HG03196 (cell line): ENCODE measurements around the gene PTPN21.
"Not testable (repeated sequence)": the region's sequence is repeated elsewhere in the genome, so short reads cannot be mapped to it uniquely, and the experiment has no call there.

ENCODE experiments used
- ATAC-seq: cut with Tn5 transposase; IDR thresholded peaks from one replicate; pipeline ENCODE4 v1.9.1; 2021; ENCODE audit not compliant: unreplicated experiment

Gene PTPN21

DNA sequence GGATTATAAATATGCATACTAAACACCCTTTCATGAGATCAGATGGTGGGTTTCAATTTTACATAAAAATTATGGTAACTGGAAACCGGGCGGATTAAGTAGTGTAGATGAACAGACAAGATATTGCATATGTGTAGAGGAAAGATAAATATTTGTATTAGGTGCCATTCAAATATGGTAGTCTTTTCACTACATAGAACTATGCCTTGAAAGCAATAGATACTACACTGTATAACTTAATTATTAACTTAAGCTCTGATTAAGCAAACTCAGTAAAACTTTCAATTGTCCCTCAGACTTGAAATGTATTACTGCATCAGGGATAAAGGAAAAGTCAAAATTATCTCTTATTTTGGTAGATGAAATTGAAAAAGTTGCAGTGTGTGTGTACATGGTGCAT is 1.9 kb downstream of the PTPN21 start:
- no peak for ATAC-seq

GRCh38 chr14:88551980-88552431 is 2.8 kb downstream of the PTPN21 start:
- no peak for ATAC-seq

DNA sequence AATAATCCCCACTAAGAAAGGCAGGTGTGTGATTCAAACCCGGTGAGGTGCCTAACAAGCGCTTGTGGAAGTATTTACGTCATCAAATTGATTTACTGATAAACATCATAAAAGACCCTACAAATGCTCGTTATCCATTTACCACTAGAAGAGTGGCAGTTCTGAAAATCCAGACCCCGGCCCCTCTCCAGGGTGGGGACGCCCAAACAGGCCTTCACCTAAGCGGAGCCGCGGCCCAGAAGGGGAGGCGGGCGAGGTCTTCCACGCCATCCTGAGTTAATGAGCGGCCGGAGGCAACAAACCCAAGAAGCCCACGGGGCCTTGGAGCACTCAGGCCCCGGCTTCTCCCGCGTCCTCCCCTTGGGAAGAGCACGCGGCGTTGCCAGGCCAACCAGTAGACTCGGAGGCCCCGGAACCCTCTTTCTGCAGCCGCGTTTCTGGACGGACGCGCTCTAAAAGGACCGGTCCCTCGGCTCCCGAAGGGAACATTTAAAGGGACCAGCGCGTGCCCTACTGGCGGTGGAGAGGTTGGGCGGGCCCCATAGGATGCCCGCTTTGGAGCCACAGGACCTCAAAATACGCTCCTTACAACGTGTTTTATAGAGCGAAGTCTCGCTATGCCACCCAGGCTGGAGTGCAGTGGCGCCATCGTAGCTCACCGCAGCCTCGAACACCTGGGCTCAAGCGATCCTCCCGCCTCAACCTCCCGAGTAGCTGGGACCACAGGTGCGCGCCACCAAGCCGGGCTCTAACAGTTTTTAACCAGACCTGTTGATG is 3.5 kb downstream of the PTPN21 start:
- no peak for ATAC-seq

DNA sequence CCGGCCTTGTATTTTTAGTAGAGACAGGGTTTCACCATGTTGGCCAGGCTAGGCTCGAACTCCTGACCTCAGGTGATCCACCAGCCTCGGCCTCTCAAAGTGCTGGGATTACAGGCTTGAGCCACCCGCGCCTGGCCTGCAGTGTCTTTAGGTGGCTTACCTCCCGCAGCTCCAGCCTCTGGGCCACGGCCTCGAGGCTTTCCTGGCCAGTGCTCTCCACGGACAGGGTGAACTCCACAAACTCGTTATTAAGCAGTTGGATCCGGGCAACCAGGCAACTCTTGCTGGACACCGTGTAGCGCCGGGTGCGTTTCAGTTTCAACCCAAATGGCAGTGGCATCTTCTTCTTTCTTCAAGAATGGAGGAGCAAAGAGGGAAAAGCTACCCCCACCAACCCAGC is 4.7 kb downstream of the PTPN21 start:
- ATAC-seq: no peak

DNA sequence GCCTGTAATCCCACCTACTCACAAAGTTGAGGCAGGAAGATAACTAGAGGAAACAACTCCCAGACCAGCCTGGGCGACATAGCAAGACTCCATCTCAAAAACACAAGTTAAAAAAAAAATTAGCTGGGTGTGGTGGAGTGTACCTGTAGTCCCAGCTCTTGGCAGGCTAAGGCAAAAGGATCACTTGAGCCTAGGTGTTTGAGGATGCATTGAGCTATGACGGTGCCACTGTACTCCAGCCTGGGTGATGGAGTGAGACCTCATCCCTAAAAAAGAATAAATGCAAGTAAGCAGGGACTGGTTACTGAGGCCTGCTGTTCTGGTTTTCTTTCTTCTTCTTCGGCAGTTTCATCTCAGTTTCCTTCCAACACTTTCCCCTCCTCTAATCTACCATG is 7.4 kb downstream of the PTPN21 start:
- ATAC-seq: no peak

- ATAC-seq: no peak
Measured at GRCh38 chr14:88546621-88547385, 8.0 kb downstream of the PTPN21 start.

DNA sequence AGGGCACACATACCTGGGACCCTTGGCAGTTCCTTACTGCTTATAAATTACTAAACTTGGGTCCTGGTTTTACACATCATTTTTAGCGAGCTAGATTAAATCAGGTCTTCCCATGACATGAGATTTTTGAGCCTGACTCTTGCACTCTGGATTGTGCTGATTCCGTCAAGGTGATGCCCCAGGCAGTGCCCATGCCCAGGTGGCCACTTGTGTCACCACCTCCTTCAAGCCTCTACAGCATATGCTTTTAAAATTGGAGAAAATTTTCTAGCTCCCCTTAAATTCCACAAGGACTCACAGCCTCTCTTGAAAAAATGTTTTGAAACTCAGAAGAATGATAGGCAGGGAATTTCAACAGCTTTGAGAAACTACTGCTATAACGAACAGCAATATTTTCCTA is 9.6 kb downstream of the PTPN21 start:
- ATAC-seq: no peak

DNA sequence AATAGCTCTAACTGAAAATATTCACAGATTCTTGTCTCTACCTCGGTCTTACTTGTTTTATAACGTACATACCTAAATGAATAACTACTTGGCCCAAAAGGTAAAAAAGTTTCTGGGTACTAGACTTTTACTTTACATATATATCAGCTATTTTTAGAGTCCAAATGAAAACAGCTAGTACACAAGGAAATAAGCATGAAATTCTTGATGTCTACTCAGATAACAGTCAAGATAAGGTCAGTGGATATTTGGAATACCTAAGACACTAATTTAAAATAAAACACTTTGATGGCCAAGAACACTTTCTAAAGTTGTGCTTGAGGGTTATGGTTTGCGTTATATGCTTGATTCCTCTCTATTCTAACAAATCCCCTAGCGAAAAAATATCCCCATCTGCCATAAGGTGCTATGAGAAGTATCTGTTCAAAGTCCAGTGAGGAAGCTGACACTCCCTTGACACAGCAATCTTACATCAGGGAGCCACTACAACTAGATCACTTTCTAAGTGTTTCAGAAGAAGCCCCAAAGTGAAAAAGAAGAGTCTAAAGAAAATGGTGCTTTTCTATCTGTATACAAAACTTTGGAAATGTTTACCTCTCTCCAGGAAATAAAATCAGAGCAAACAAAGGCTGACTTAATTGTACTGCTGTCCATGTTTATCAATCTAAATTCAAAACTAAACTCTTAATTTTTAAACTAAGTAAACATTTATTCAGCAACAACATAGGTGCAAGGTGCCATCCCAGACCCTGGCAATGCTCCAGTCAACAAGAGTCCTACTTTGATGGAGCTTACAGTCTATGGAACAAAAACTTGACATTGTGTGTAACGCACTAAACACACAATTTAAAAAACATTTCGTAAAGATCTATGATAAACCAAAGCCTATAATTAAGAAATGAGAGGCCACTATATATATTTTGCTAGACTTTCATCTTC is 11.7 kb downstream of the PTPN21 start:
- ATAC-seq: no peak

DNA sequence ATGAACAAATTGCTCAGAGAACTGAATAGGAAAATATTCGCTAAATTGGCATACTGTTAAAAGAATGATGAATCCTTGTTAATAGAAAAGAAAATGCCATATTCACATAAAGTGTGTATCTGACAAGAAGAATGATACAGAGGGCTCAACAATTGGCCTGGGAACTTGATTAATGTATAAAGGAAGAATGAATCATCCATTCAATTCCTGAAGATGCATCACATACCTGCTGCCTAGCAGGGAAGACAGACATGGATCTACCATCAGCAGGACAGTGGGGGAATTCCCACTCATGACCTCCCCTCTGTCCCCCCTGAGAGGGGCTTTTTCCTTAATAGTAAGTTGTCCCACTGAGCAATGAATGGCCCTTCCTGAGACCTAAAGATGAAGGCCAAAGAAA is 13.5 kb downstream of the PTPN21 start:
- ATAC-seq: no peak

- no peak for ATAC-seq
Measured at GRCh38 chr14:88535813-88536212, 19.0 kb downstream of the PTPN21 start.

DNA sequence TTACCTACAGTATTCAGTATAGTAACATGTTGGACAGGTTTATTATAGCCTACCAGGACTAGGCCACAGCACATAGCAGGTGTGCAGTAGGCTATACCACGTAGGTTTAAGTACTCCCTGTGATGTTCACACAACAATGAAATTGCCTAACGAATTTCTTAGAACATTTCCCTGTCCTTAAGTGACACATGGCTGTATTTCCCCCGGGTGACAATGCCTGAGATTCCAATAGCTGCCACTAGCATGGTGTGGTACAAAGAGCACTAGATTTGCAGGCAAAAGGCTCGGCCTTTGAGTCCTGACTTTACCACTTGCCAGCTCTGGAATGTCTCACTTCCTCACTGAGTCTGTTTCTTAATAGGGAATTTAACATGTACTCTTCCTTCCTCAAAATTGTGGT is 19.7 kb downstream of the PTPN21 start:
- ATAC-seq: no peak

DNA sequence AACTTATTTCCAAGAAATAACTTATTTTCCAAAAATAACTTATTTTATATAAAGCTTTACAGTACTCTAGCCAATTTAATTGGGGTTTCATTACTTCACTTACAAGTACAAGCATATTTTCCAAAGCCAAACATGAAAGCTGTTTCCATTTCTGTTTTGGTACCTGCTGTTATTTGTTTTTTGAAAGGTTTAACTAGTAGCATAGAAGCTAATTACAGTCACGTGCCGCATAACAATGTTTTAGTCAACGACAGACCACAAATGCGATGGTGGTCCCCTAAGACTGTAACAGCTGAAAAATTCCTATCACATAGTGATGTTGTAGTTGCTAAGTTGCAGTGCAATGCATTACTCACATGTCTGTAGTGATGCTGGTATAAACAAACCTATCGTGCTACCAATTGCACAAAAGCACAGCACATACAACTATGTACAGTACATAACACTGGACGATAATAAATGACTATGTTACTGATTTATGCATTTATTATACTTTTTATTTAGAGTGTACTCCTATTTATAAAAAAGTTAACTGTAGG is 21.7 kb downstream of the PTPN21 start:
- ATAC-seq: no peak

GRCh38 chr14:88529889-88530288 is 24.9 kb downstream of the PTPN21 start:
- not testable (repeated sequence) for ATAC-seq

DNA sequence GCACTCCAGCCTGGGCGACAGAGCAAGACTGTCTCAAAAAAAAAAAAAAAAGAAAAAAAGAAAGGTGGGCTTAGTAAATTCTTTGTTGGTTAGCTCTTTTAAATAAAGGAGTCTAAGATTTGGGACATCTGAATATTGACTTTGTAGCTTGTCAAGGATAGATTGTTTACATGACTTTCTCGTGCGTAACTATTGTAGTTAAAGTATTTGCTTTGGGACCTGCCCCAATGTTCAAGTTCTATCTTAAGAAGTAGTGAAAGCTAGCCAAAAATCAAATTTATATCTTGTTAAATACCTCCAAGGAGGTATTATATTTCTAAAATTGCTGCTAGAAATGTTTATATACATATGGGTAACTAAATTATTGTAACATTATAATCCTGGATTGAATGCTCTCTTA is 32.4 kb downstream of the PTPN21 start:
- ATAC-seq: no peak

DNA sequence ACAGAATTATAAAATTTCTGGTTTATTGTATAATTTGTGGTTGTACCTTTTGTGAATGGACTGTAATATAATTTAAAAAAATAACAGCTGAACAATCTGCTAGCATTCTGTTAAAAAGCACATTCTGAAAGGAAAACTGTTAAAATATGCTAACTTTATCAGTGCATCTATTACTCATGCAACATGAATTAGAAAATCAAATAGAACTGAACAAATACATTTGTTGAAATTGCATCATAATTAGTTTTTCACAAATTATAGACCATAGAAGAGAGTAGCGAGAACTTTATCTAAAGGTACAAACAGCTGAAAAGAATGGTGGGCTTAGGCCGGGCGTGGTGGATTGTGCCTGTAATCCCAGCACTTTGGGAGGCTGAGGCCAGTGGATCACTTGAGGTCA is 33.0 kb downstream of the PTPN21 start:
- ATAC-seq: no peak

DNA sequence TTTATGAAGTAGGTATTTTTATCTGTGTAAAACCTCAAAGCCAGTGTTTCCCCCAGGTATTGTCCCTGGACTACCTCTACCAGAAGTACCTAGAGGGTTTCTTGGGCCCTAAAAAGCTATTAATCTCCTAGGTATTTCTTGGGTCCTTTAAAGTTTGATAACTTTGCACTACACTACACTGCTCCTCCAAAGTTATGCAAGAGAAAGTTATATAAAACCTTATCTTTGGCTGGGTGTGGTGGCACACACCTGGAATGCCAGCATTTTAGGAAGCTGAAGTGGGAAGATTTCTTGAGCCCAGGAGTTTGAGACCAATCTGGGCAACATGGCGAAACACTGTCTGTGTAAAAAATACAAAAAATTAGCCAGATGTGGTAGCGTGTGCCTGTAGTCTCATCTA is 34.9 kb downstream of the PTPN21 start:
- ATAC-seq: no peak

DNA sequence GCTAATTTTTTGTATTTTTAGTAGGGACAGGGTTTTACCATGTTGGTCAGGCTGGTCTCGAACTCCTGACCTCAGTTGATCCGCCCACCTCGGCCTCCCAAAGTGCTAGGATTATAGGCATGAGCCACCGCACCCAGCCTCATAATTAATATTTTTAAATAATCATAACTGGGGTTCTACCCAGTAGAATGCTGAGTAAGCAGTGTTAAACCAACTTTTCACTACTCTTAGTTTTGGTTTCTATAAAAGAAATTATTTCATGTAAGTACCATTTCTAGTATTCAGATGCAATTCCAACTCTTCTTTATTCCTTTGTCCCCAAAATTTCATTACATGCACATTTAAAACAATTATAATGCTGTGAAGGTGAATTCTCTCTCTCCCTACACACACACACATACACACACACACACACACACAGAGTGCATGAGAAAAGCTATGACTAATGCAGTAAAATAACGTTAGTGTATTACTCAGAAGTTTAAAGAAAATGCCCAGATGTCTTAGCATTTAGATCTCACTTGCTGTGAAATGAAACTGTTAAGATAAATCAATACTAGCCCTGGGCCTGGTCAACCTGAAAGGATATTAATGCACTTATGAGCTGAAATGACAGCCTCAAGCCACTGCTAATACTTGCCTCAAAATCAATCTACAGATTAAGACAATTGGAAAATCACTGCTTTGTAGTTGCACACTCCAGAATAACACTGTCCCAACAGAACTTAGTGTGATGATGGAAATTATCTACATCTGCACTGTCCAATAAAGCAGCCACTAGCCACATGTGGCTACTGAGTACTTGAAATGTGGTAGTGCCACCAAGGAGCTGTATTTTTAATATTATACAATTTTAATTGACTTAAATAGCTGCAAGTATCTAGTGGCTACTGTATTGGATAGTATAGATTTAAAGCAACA is 36.0 kb downstream of the PTPN21 start:
- no peak for ATAC-seq

GRCh38 chr14:88516861-88517357 is 37.9 kb downstream of the PTPN21 start:
- ATAC-seq: no peak

DNA sequence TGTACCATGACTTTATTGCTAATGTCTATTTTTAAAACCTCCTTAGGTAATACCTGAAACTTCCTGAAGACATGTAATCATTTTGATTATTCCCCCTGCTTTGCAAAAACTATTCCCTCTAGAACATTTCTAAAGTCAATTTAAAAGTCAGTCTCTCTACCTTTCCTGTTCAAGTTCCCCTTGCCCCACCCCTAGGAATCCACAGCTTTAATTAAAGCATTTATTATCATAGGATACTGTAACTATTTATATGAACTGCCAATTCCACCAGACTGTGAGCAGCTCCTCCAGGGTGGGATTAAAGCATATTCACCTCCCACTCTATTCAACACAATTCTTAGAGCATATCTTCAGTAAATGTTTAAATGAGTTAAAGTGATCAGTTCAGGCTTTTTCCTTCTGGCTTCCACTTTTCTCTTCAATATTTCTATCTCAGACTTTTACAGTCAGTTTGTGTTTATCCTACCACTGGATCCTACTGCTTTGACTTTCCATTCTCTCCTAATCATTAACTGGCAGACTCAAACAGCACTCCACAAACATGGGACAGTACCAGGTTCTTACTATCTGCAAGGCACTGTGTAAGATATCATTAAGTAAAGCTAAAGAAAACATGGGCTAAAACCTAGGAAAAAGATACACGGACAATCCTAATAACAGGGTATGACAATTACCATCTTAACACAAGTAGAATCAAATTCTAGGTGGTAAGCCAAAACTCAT is 39.1 kb downstream of the PTPN21 start:
- no peak for ATAC-seq
